Calu3 (cell line): ENCODE data around the gene ETF1. TPM values are rescaled to one million over a fixed set of nuclear protein-coding genes. Genes with fewer than 3 reads are reported as not detected.

Source experiments
- BruUV-seq: library from RNA; stranded (reverse); fragments of 400-500 nt; replicated peaks from 2 replicates; lab custom pipeline; 2021; lab: Mats Ljungman, UMichigan
- CTCF ChIA-PET: fragments of 300-600 bp; sonication (Branson Sonifier 250); formaldehyde crosslinking; loops from one replicate; lab custom pipeline; 2022; ENCODE audit warnings: antibody characterized with exemption; lab: Charles Lee
- DNase-seq: peaks from one replicate; pipeline ENCODE4 v3.0.0; 2022
- H3K27ac Mint-ChIP-seq: one replicate; pipeline ENCODE4 v1.8.0; 2022; ENCODE audit warnings: mixed read lengths; ENCODE audit not compliant: unreplicated experiment
- H3K27me3 Mint-ChIP-seq: one replicate; pipeline ENCODE4 v1.8.0; 2022; ENCODE audit warnings: mixed read lengths; ENCODE audit not compliant: unreplicated experiment
- H3K36me3 Mint-ChIP-seq: one replicate; pipeline ENCODE4 v1.8.0; 2022; ENCODE audit warnings: mild to moderate bottlenecking, moderate library complexity, mixed read lengths; ENCODE audit not compliant: insufficient read depth, unreplicated experiment
- H3K4me1 Mint-ChIP-seq: one replicate; pipeline ENCODE4 v1.8.0; 2022; ENCODE audit warnings: mild to moderate bottlenecking, low read depth, mixed read lengths; ENCODE audit not compliant: unreplicated experiment
- H3K4me3 Mint-ChIP-seq: one replicate; pipeline ENCODE4 v1.8.0; 2022; ENCODE audit warnings: mild to moderate bottlenecking, low read depth, moderate library complexity, mixed read lengths; ENCODE audit not compliant: unreplicated experiment
- H3K9me3 Mint-ChIP-seq: one replicate; pipeline ENCODE4 v1.8.0; 2022; ENCODE audit warnings: low read depth, mixed read lengths; ENCODE audit not compliant: unreplicated experiment
- CTCF ChIP-seq: fragments of 200-600 bp; IDR thresholded peaks from one replicate; pipeline ENCODE4 v1.8.0; 2022; ENCODE audit warnings: antibody characterized with exemption; ENCODE audit not compliant: unreplicated experiment
- intact Hi-C: fragments of 100-400 bp; cut with micrococcal nuclease; formaldehyde crosslinking; loops from one replicate; pipeline ENCODE4 v1.10.0; 2022; ENCODE audit not compliant: unreplicated experiment
- total RNA-seq: library from RNA; stranded (reverse); gene quantifications from 2 replicates; pipeline ENCODE4 v1.2.3, GENCODE V29; 2022

The ETF1 gene
- total RNA-seq, 1 experiment from 2014 or later = 164 TPM

GRCh38 chr5:138545919-138546562 lies 3.0 kb upstream of the ETF1 start:
- Mint-ChIP-seq H3K27ac (no peak overlapping the region), H3K27me3 (no peaks in the 10 kb centered on the region), H3K4me1 (peaks cover 44% of the 10 kb centered on the region), H3K4me3 (no peak overlapping the region), H3K36me3 (peaks cover 66% of the 10 kb centered on the region), H3K9me3 (no peaks in the 10 kb centered on the region)
- DNase-seq = no peak
- no TSS peak for BruUV-seq
- intact Hi-C loops = loop anchor here (10.0 kb wide), 1 partner anchor 81 kb away; the partner anchor contains the start of gene EGR1
- TF ChIP-seq CTCF = no peak
- CTCF ChIA-PET = interaction anchor here (0.6 to 0.7 kb wide), 2 partner anchors 20 to 48 kb away, joined by 3 to 4 read pairs; no protein-coding TSS in a partner anchor

- CTCF ChIA-PET = no interaction called here
- TF ChIP-seq CTCF = no peak
- intact Hi-C loops = loop anchor here (10.0 kb wide), 1 partner anchor 80 kb away; the partner anchor contains the start of gene EGR1
- peak overlapping the region; percentile 80 for H3K4me3 Mint-ChIP-seq
- H3K4me1 Mint-ChIP-seq = peaks cover 49% of the 10 kb centered on the region
- H3K9me3 Mint-ChIP-seq = no peaks in the 10 kb centered on the region
- H3K36me3 Mint-ChIP-seq = peaks cover 58% of the 10 kb centered on the region
- DNase-seq = no peak
- no TSS peak for BruUV-seq
- H3K27me3 Mint-ChIP-seq = no peaks in the 10 kb centered on the region
- H3K27ac Mint-ChIP-seq = peak overlapping the region; percentile 88
These were observed 1.4 kb upstream of the ETF1 start for GRCh38 chr5:138544181-138545134.

GRCh38 chr5:138543730-138544104 lies 681 bp upstream of the ETF1 start:
- H3K9me3 Mint-ChIP-seq = no peaks in the 10 kb centered on the region
- peaks cover 53% of the 10 kb centered on the region for H3K36me3 Mint-ChIP-seq
- CTCF ChIA-PET = interaction anchor here (0.9 to 1.0 kb wide), 2 partner anchors 12 to 189 kb away, joined by 3 read pairs; no protein-coding TSS in a partner anchor
- no peak for DNase-seq
- H3K27me3 Mint-ChIP-seq = no peaks in the 10 kb centered on the region
- peak overlapping the region; percentile 88 for H3K27ac Mint-ChIP-seq
- TF ChIP-seq CTCF = no peak
- BruUV-seq = TSS peak; percentile 82
- peak overlapping the region; percentile 80 for H3K4me3 Mint-ChIP-seq
- intact Hi-C loops = loop anchor here (10.0 kb wide), 1 partner anchor 79 kb away; the partner anchor contains the start of gene EGR1
- peaks cover 55% of the 10 kb centered on the region for H3K4me1 Mint-ChIP-seq

- Mint-ChIP-seq H3K9me3 (no peaks in the 10 kb centered on the region), H3K36me3 (peaks cover 51% of the 10 kb centered on the region), H3K27me3 (no peaks in the 10 kb centered on the region), H3K4me3 (peak overlapping the region; percentile 80), H3K4me1 (peaks cover 47% of the 10 kb centered on the region), H3K27ac (peak overlapping the region; percentile 88)
- TF ChIP-seq CTCF = no peak
- BruUV-seq = TSS peak; percentile 35
- intact Hi-C loops = loop anchor here (10.0 kb wide), 1 partner anchor 78 kb away; the partner anchor contains the start of gene EGR1
- CTCF ChIA-PET = interaction anchor here (0.7 to 1.0 kb wide), 3 partner anchors 13 to 188 kb away, joined by 3 read pairs; partner anchors contain the start of gene EGR1
- DNase-seq = peak; percentile 13
These were observed 668 bp downstream of the ETF1 start for GRCh38 chr5:138542180-138542955.
